ENCODE data around the gene TMEM9.
A peak's percentile ranks its signal among the peaks of the same experiment; 100 is the strongest.

The TMEM9 gene

DNA sequence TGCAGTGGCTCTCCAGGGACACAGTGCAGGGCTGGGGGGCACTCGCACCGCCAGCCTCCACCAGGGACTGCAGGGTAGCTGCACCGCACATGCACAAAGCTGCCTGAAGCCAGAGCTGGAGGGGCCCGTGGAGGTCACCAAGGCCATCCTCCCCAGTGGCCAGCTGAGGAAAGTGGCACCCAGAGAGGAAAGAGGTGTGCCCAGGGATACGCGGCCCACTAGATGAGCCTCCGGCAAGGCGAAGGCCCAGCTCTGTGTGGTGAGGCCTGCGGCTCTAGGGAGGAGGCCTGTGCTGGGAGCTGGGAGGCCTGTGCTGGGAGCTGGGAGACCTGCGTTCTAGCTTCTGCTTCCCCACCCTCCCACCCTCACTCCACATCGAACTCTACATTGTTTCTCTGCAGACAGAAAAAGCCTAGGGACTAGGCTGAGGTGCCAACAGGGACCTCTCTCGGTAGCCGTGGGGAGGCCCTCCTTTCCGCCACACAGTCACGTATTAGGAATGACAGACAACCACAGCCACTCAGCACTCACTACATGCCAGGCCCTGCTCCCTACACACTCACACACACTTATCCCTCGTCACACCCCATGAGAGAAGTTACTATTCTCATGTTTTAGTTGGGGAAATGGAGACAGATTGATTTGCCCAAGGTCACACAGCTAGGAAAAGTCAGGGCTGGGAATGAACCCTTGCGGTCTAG, 26.4 kb downstream of the TMEM9 start:
- peak overlapping the region in 1 of 3 experiments; percentile 18 for H3K27ac Mint-ChIP-seq
- H3K27me3 Mint-ChIP-seq (ENCODE audit: low read depth) = peaks cover 27% of the 10 kb centered on the region
- TF ChIP-seq, protein P1, sequence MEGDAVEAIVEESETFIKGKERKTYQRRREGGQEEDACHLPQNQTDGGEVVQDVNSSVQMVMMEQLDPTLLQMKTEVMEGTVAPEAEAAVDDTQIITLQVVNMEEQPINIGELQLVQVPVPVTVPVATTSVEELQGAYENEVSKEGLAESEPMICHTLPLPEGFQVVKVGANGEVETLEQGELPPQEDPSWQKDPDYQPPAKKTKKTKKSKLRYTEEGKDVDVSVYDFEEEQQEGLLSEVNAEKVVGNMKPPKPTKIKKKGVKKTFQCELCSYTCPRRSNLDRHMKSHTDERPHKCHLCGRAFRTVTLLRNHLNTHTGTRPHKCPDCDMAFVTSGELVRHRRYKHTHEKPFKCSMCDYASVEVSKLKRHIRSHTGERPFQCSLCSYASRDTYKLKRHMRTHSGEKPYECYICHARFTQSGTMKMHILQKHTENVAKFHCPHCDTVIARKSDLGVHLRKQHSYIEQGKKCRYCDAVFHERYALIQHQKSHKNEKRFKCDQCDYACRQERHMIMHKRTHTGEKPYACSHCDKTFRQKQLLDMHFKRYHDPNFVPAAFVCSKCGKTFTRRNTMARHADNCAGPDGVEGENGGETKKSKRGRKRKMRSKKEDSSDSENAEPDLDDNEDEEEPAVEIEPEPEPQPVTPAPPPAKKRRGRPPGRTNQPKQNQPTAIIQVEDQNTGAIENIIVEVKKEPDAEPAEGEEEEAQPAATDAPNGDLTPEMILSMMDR (IDR thresholded peaks at IDR 0.05; ENCODE audit: unreplicated experiment in 3 of 3) = no peak
- peaks cover 13% of the 10 kb centered on the region for H3K36me3 Mint-ChIP-seq (ENCODE audit: low read depth)
- H3K4me1 Mint-ChIP-seq = peaks cover 28% of the 10 kb centered on the region
- no peaks in the 10 kb centered on the region for H3K9me3 Mint-ChIP-seq
- H3K4me3 Mint-ChIP-seq = no peak overlapping the region

DNA sequence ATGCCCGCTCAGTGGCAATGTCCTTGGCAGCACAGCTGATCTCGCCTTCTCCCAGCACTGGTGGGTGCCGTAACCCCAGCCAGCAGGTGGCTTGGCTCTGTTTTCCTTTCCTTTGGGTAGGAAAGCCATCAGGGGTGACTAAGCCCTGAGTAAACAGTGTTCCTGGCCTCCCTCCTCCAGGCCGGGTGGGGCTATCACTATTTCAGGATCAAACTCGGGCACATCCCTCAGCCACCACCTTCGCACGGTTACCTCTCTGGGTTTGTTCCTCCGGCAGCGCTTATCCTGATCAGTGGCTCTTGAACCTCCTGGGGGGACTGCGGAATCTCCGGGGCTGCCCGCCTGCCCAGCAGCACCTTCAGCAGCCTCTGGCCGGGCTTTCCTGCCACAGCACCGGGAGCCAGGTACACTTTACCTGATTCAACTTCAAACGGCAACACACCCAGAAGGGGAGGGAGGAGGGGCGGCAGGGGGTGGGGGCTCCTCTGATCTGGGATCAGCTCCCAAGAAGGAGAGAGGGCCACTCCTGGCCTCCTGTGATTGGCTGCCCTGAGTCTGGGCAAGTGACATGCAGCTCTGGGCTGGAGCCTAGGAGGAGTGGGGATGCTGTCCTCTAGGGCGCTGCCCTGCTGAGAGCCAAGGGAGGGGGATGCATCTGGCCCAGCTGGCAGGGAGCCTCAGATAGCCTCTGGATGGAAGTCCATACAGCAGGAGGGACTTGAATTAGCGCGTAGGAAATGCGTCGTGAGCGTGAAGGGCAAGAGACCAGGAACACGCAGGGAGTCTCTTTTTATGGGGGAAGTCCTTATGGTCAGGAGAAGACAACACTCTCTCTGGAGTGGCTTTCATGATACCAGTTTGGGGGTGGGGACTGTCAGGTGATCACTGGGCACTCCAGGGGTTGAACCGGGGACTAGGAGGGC, 27.2 kb downstream of the TMEM9 start, which contains the start of gene ASCL5:
Gene ASCL5 (minus strand): TSS at position 353 of the 923 bp plus-strand sequence. CDS start 11,812 bp downstream, outside the sequence.
- Mint-ChIP-seq H3K4me1 (peaks cover 28% of the 10 kb centered on the region), H3K27me3 (ENCODE audit: low read depth) (peaks cover 31% of the 10 kb centered on the region)

DNA sequence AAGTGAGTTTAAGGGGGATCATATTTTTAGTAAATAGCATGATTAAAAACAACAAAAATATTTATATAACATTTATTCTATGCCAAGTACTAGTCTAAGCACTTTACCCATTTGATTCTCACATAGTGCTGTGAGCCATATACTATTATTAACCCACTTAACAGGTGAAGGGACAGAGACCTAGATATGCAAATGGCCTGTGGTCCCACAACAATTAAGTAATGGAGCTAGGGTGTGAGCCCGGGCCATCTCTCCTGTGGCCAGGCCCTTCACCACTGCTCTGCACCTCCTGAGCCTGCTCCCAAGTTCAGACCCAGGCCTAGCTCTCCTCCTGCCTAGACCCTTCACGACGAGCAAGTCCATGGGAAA, 27.8 kb downstream of the TMEM9 start:
- peaks cover 38% of the 10 kb centered on the region for H3K27me3 Mint-ChIP-seq (ENCODE audit: low read depth)
- TF ChIP-seq, protein P1 (IDR thresholded peaks at IDR 0.05; ENCODE audit: unreplicated experiment in 3 of 3) = no peak
- H3K9me3 Mint-ChIP-seq = no peaks in the 10 kb centered on the region
- H3K4me1 Mint-ChIP-seq = peaks cover 28% of the 10 kb centered on the region
- H3K36me3 Mint-ChIP-seq (ENCODE audit: low read depth) = peaks cover 4% of the 10 kb centered on the region
- H3K4me3 Mint-ChIP-seq = no peak overlapping the region
- no peak overlapping the region for H3K27ac Mint-ChIP-seq

More for the DNA sequence above, 27.2 kb downstream of the TMEM9 start, which contains the start of gene ASCL5:
- peaks cover 10% of the 10 kb centered on the region for H3K36me3 Mint-ChIP-seq (ENCODE audit: low read depth)
- TF ChIP-seq, protein P1 (IDR thresholded peaks at IDR 0.05; ENCODE audit: unreplicated experiment in 3 of 3) = no peak
- no peaks in the 10 kb centered on the region for H3K9me3 Mint-ChIP-seq
- no peak within 1 kb of the TSS for H3K4me3 Mint-ChIP-seq
- peak within 1 kb of the TSS in 1 of 3 experiments; percentile 66 for H3K27ac Mint-ChIP-seq

DNA sequence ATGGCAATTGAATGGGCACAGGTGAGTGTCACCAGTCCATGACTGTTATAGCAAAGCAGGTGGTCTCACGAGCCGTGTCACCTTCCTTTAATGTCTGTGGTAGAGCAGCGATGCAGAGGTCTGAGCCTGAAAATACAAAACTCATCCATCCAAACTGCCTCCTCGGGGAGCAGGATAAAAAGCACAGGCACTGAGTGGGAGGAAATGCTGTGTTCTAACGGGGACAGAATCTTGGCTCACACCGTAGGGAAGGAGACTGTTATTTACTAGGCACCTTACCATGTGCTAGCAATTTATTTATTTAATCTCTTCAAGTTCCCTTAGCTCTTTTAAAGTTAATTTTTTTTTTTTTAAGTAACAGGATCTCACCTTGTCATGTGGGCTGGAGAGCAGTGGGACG, 28.5 kb downstream of the TMEM9 start:
- no peaks in the 10 kb centered on the region for H3K36me3 Mint-ChIP-seq (ENCODE audit: low read depth)

DNA sequence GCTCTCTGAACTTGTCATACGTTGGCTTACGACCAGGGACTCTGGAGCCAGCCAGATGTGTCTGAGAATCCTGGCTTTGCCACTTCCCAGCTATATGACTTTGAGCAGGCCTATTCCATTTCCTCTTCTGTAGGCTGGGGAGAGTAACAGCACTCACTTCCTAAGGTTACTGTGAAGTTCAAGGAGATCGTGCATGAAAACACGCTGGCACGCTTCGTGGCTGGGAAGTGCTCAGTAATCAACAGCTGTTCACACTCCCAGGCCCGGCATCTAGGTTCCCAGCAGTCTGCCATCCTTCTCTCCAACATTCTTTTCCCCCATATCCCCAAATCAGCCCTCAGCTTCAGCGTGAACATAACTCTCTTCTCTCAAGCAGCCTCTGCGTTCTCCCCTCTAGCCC, 29.3 kb downstream of the TMEM9 start:
- TF ChIP-seq, protein P1 (IDR thresholded peaks at IDR 0.05; ENCODE audit: unreplicated experiment in 3 of 3) = no peak
- no peaks in the 10 kb centered on the region for H3K9me3 Mint-ChIP-seq
- peak overlapping the region in 1 of 3 experiments; percentile 15 for H3K4me3 Mint-ChIP-seq
- H3K4me1 Mint-ChIP-seq = peaks cover 28% of the 10 kb centered on the region
- H3K27me3 Mint-ChIP-seq (ENCODE audit: low read depth) = peaks cover 44% of the 10 kb centered on the region
- H3K27ac Mint-ChIP-seq = peak overlapping the region; percentile 49 to 66 (median 53)
- H3K36me3 Mint-ChIP-seq (ENCODE audit: low read depth) = no peaks in the 10 kb centered on the region

More for the DNA sequence above, 28.5 kb downstream of the TMEM9 start:
- Mint-ChIP-seq H3K27ac (peak overlapping the region; percentile 49 to 66 (median 53)), H3K9me3 (no peaks in the 10 kb centered on the region), H3K27me3 (ENCODE audit: low read depth) (peaks cover 42% of the 10 kb centered on the region), H3K4me3 (no peak overlapping the region), H3K4me1 (peaks cover 28% of the 10 kb centered on the region)
- TF ChIP-seq, protein P1 (IDR thresholded peaks at IDR 0.05; ENCODE audit: unreplicated experiment in 3 of 3) = no peak
